Spinal cord (tissue), 10 donors: Measurements from ENCODE around the gene RBBP5. TPM values are rescaled to one million over a fixed set of nuclear protein-coding genes. Genes with fewer than 3 reads are reported as not detected.

Source experiments
- DNase-seq, 6 donors: peaks; one replicate each; pipeline versions ENCODE4 v3.0.0 to v3.0.0-alpha.2; 2013 to 2015; ENCODE audit warnings: low spot score in 6 of 6, low read depth in 4 of 6
- H3K27ac ChIP-seq: one replicate; pipeline ENCODE4 v1.5.1; 2013; ENCODE audit warnings: low read depth, low read length, control low read depth
- H3K27me3 ChIP-seq: one replicate; pipeline ENCODE4 v1.6.1; 2013; ENCODE audit warnings: low read length; ENCODE audit not compliant: control insufficient read depth, insufficient read depth
- H3K36me3 ChIP-seq: one replicate; pipeline ENCODE4 v1.6.1; 2013; ENCODE audit warnings: low read length; ENCODE audit not compliant: control insufficient read depth, insufficient read depth
- H3K4me1 ChIP-seq: one replicate; pipeline ENCODE4 v1.6.1; 2013; ENCODE audit warnings: low read length; ENCODE audit not compliant: control insufficient read depth, insufficient read depth
- H3K4me3 ChIP-seq: one replicate; pipeline ENCODE4 v1.5.1; 2013; ENCODE audit warnings: low read depth, low read length, control low read depth
- H3K9me3 ChIP-seq: one replicate; pipeline ENCODE4 v1.6.1; 2013; ENCODE audit warnings: low read length; ENCODE audit not compliant: control insufficient read depth, insufficient read depth
- WGBS: methylation state at CpG from one replicate; pipeline ENCODE4 v1.1.5; 2013; ENCODE audit warnings: missing lambda C conversion rate; ENCODE audit not compliant: insufficient coverage; 5-methylcytosine and 5-hydroxymethylcytosine counted together
- polyA plus RNA-seq, 2 donors: library from polyadenylated mRNA; unstranded; fragments of 120-200 nt; gene quantifications; one replicate each; pipeline ENCODE4 v1.2.1, GENCODE V29; 2013; ENCODE audit not compliant: insufficient read length in 2 of 2
- total RNA-seq, 2 donors: library from RNA; depleted of rRNA in 1 of 2; stranded (reverse); fragments of 120-200 nt in 1 of 2; fragments of >200 nt in 1 of 2; gene quantifications; one replicate each; pipeline versions ENCODE4 v1.2.3 to v1.2.4, GENCODE V29; 2013 to 2014
- donor health status: healthy.

The RBBP5 gene
- total and polyA plus RNA-seq, 4 donors, result 12.6 to 19.2 (median 14.8) TPM

- H3K4me3 ChIP-seq, result no peak overlapping the region
- no peak for DNase-seq
- H3K27ac ChIP-seq, result no peak overlapping the region
- WGBS, result no CpG with 5 or more reads among the region's 4 CpGs
- H3K27me3 ChIP-seq, result no peaks in the 10 kb centered on the region
- H3K36me3 ChIP-seq, result peaks cover 27% of the 10 kb centered on the region
- H3K4me1 ChIP-seq, result no peaks in the 10 kb centered on the region
- no peaks in the 10 kb centered on the region for H3K9me3 ChIP-seq
These were observed 13.3 kb downstream of the RBBP5 start for GRCh38 chr1:205108464-205108863.

GRCh38 chr1:205107327-205107726 lies 14.5 kb downstream of the RBBP5 start:
- Histone ChIP-seq H3K9me3 (no peaks in the 10 kb centered on the region), H3K27me3 (no peaks in the 10 kb centered on the region), H3K36me3 (peaks cover 30% of the 10 kb centered on the region), H3K4me3 (no peak overlapping the region), H3K4me1 (no peaks in the 10 kb centered on the region), H3K27ac (no peak overlapping the region)
- WGBS, result 100% methylated on average over 1 of the region's 4 CpGs
- DNase-seq, result no peak

- no peaks in the 10 kb centered on the region for H3K27me3 ChIP-seq
- H3K36me3 ChIP-seq, result peaks cover 45% of the 10 kb centered on the region
- DNase-seq, result no peak
- no peak overlapping the region for H3K4me3 ChIP-seq
- WGBS, result no CpG with 5 or more reads among the region's 3 CpGs
- H3K9me3 ChIP-seq, result no peaks in the 10 kb centered on the region
- H3K27ac ChIP-seq, result no peak overlapping the region
- H3K4me1 ChIP-seq, result no peaks in the 10 kb centered on the region
These were observed 19.4 kb downstream of the RBBP5 start for GRCh38 chr1:205102404-205102803.

- no peaks in the 10 kb centered on the region for H3K4me1 ChIP-seq
- peaks cover 43% of the 10 kb centered on the region for H3K36me3 ChIP-seq
- DNase-seq, result no peak
- no peak overlapping the region for H3K4me3 ChIP-seq
- H3K27me3 ChIP-seq, result no peaks in the 10 kb centered on the region
- H3K27ac ChIP-seq, result no peak overlapping the region
- no peaks in the 10 kb centered on the region for H3K9me3 ChIP-seq
These were observed 23.5 kb downstream of the RBBP5 start for GRCh38 chr1:205098242-205098641.

GRCh38 chr1:205095422-205095821 lies 26.4 kb downstream of the RBBP5 start:
- Histone ChIP-seq H3K27ac (no peak overlapping the region), H3K4me3 (no peak overlapping the region), H3K4me1 (no peaks in the 10 kb centered on the region), H3K27me3 (no peaks in the 10 kb centered on the region), H3K36me3 (peaks cover 35% of the 10 kb centered on the region), H3K9me3 (no peaks in the 10 kb centered on the region)
- DNase-seq, result no peak

- H3K27me3 ChIP-seq, result no peaks in the 10 kb centered on the region
- no peaks in the 10 kb centered on the region for H3K4me1 ChIP-seq
- H3K36me3 ChIP-seq, result peaks cover 27% of the 10 kb centered on the region
- H3K4me3 ChIP-seq, result no peak overlapping the region
- peak in 1 of 6 donors; percentile 57 for DNase-seq
- H3K9me3 ChIP-seq, result no peaks in the 10 kb centered on the region
- WGBS, result 95% methylated on average over 3 of the region's 4 CpGs
- no peak overlapping the region for H3K27ac ChIP-seq
These were observed 30.6 kb downstream of the RBBP5 start for GRCh38 chr1:205091043-205091740.

- Histone ChIP-seq H3K4me3 (no peak overlapping the region), H3K9me3 (no peaks in the 10 kb centered on the region), H3K36me3 (peaks cover 25% of the 10 kb centered on the region), H3K27ac (no peak overlapping the region), H3K4me1 (no peaks in the 10 kb centered on the region), H3K27me3 (no peaks in the 10 kb centered on the region)
- no CpG with 5 or more reads among the region's 3 CpGs for WGBS
- no peak for DNase-seq
These were observed 33.4 kb downstream of the RBBP5 start for GRCh38 chr1:205088341-205088740.

- Histone ChIP-seq H3K27ac (no peak within 1 kb of the TSS), H3K36me3 (peaks cover 16% of the 10 kb centered on the region), H3K4me1 (no peaks in the 10 kb centered on the region), H3K27me3 (no peaks in the 10 kb centered on the region), H3K4me3 (no peak within 1 kb of the TSS), H3K9me3 (no peaks in the 10 kb centered on the region)
- DNase-seq, result no peak
- WGBS, result no CpG with 5 or more reads among the region's 2 CpGs
These were observed 37.4 kb downstream of the RBBP5 start, which contains the start of gene TMEM81 for GRCh38 chr1:205084360-205084759. Gene TMEM81 (minus strand): TSS chr1:205084460. CDS start chr1:205084320, 140 bp downstream.

GRCh38 chr1:205082431-205082830 lies 39.3 kb downstream of the RBBP5 start:
- H3K9me3 ChIP-seq, result no peaks in the 10 kb centered on the region
- H3K27me3 ChIP-seq, result no peaks in the 10 kb centered on the region
- H3K27ac ChIP-seq, result no peak overlapping the region
- no peak for DNase-seq
- no peak overlapping the region for H3K4me3 ChIP-seq
- 82% methylated on average over 3 of the region's 4 CpGs for WGBS
- no peaks in the 10 kb centered on the region for H3K4me1 ChIP-seq
- H3K36me3 ChIP-seq, result peaks cover 11% of the 10 kb centered on the region

- H3K27ac ChIP-seq, result no peak overlapping the region
- no CpG with 5 or more reads among the region's 1 CpG for WGBS
- H3K36me3 ChIP-seq, result peaks cover 21% of the 10 kb centered on the region
These were observed 43.9 kb downstream of the RBBP5 start for GRCh38 chr1:205077934-205078311.

More at GRCh38 chr1:205077934-205078311, 43.9 kb downstream of the RBBP5 start:
- Histone ChIP-seq H3K9me3 (no peaks in the 10 kb centered on the region), H3K4me3 (no peak overlapping the region), H3K4me1 (peaks cover 3% of the 10 kb centered on the region), H3K27me3 (no peaks in the 10 kb centered on the region)
- no peak for DNase-seq
